Effector CD8-positive, alpha-beta T cell (primary cell): ENCODE results near the gene CD300C.
"Not testable (repeated sequence)": the region's sequence is repeated elsewhere in the genome, so short reads cannot be mapped to it uniquely, and the experiment has no call there.

Experiments
- DNase-seq: peaks from one replicate; lab custom pipeline; 2025; lab: John Stamatoyannopoulos, UW
- total RNA-seq, 4 experiments: gene quantifications; one replicate each; lab custom pipeline; 2026; lab: John Stamatoyannopoulos, UW

CD300C gene
- 0 to 0.72 (median 0) reads per million in 4 experiments for total RNA-seq

GRCh38 chr17:74545843-74546230 is at the start of gene CD300C:
Gene CD300C, minus strand, starts transcription at chr17:74546115. Its CDS starts 333 bp downstream, at chr17:74545782.
- DNase-seq = no peak

DNA sequence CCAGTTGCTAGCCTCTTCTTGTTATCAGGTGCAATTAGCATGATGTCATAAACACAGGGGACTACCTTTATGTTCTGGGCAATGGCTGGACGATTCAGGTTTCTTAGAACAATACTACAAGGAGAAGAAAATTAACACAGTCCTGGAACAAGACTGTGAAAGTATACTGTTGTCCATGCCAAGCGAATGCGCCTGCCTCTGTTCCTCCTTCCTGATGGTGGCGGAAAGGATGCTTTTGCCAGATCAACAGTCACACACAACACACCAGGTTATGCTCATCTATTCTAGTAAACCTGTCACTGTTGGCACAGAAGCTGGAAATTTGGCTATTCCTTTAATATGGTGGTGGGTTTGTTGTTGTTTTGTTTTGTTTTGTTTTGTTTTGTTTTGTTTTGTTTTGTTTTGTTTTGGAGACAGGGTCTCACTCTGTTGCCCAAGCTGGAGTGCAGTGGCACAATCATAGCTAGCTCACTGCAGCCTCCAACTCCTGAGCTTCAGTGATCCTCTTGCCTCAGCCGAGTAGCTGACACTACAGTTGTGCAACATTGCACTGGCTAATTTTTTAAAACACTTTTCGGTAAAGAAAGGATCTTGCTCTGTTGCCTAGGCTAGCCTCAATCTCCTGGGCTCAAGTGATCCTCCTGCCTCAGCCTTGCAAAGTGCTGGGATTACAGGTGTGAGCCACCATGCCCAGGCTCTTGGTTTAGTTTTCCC is 49.3 kb upstream of the CD300C start:
- DNase-seq = no peak

- no peak for DNase-seq
These were observed 46.4 kb upstream of the CD300C start, which contains the start of gene CD300LD for GRCh38 chr17:74592087-74592990. Gene CD300LD, minus strand, starts transcription at chr17:74592283. Its CDS starts 81 bp downstream, at chr17:74592202.

DNA sequence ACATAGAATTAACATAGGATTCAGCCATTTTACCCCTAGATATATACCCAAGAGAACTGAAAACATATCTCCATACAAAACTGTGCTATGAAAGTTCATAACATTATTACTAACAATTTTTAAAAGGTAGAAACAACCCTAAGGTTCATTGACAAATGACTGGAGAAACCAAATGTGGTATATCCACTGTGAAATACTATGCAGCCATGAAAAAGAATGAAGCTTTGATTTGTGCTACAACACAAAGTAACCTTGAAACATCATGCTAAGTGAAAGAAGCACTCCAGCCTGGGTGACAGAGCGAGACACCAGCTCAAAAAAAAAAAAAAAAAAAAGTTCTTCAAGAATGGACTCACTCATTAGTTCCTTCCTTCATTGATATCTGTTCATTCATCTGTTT is 45.6 kb upstream of the CD300C start:
- DNase-seq = no peak

GRCh38 chr17:74585711-74586110 is 39.8 kb upstream of the CD300C start:
- DNase-seq = no peak

GRCh38 chr17:74584292-74585060 is 38.6 kb upstream of the CD300C start:
- DNase-seq = no peak

GRCh38 chr17:74582633-74583032 is 36.7 kb upstream of the CD300C start:
- no peak for DNase-seq

- DNase-seq = no peak
These were observed 34.0 kb upstream of the CD300C start for GRCh38 chr17:74579900-74580299.

- DNase-seq = no peak
These were observed 33.1 kb upstream of the CD300C start for GRCh38 chr17:74578979-74579378.

- no peak for DNase-seq
These were observed 28.7 kb upstream of the CD300C start for GRCh38 chr17:74574489-74575142.

DNA sequence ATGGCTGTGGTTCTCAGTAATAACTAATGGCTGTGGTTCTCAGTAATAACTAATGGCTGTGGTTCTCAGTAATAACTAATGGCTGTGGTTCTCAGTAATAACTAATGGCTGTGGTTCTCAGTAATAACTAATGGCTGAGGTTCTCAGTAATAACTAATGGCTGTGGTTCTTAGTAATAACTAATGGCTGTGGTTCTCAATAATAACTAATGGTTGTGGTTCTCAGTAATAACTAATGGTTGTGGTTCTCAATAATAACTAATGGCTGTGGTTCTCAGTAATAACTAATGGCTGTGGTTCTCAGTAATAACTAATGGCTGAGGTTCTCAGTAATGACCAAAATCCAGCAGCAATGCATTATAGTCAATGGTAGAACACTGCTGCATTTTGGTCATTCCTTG is 27.7 kb upstream of the CD300C start:
- not testable (repeated sequence) for DNase-seq

GRCh38 chr17:74573169-74573568 is 27.3 kb upstream of the CD300C start:
- DNase-seq = no peak

- no peak for DNase-seq
These were observed 25.8 kb upstream of the CD300C start for GRCh38 chr17:74571621-74572270.

- no peak for DNase-seq
These were observed 23.4 kb upstream of the CD300C start for GRCh38 chr17:74569020-74570003.

DNA sequence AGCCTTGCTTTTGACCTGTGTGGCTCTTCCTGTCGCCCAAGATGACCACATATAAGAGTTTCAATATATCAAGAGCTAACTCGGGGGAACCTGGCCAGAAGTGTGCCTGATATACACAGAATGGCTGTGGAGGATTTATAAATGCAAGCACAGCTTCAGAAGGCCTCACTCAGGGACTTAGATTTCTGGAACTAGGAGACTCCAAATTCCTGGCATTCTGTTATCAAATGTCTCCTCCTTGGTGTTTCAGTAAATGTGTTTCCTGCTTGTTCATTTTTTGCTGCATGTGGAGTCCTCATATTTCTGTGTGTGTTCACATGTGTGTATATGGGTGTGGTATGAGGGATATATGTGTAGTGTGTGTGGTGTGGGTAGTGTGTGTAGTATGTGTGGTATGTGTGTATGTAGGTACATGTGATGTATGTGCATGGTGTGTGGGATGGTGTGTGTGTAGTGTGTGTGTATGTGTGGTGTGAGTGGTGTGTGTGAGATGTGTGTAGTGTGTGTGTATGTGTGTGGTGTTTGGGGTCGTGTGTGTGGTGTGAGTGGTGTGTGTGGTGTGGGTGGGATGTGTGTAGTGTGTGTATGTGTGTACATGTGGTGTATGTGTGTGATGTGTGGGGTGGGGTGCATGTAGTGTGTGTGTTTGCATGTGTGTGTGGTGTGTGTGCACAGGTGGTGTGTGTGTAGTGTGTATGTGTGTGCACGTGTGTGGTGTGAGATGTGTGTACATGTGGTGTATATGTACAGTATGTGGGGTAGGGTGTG is 22.4 kb upstream of the CD300C start:
- DNase-seq = no peak

- DNase-seq = no peak
These were observed 21.5 kb upstream of the CD300C start, which contains the start of gene CD300H for GRCh38 chr17:74567397-74567796. Gene CD300H, minus strand, starts transcription at chr17:74567509.

DNA sequence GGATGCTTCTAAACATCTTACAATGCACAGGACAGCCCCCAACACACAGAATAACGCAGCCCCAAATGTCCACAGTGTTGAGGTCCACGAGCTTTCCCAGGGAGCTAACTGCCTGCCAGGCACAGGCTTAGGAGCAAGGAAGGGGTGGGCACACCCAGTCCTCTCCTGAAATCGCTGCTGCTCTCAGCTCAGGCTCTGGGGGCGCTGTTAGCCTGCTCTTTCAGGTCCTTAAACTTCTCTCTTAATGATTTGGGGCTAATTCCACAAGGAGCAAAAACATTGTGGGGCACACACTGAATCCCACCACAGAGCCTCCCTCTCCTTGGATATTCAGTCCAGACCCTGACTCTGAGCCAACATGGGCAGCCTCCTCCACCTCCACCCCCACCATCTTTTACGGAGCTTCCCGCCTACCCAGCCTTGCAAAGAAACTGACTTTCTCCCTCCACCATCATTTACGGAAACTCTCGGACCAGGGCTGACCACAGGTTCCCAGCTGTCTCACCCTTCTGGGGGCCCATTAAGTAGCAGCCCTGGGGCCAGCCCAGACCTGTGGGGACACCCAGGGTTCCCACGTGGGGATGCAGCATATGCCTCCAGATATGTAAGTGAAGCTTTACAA is 20.3 kb upstream of the CD300C start:
- no peak for DNase-seq

GRCh38 chr17:74565126-74565525 is 19.2 kb upstream of the CD300C start:
- no peak for DNase-seq
